Sigmoid colon (tissue), 3 donors: ENCODE data around the gene TMEM63C.

Experiments used
- CTCF ChIP-seq, 4 experiments: fragments of 450-650 bp in 3 of 4; fragments of 200-600 bp in 1 of 4; IDR thresholded peaks; one replicate each; pipeline ENCODE4 v1.5.1; 2016 to 2019; ENCODE audit warnings: antibody characterized with exemption in 4 of 4, mild to moderate bottlenecking in 3 of 4, moderate library complexity in 2 of 4
- POLR2A ChIP-seq, 2 donors: fragments of 450-650 bp; IDR thresholded peaks; one replicate each; pipeline ENCODE4 v1.6.1; 2016; ENCODE audit warnings: antibody characterized with exemption in 2 of 2, mild to moderate bottlenecking in 2 of 2, moderate library complexity in 2 of 2

GRCh38 chr14:77250927-77251326 lies 69.3 kb downstream of the TMEM63C start:
- no peak for TF ChIP-seq CTCF (IDR thresholded peaks at IDR 0.05)
- TF ChIP-seq POLR2A (IDR thresholded peaks at IDR 0.05), result no peak
